H9 (cell line): ENCODE results near the gene CPXM1. TPM values are rescaled to one million over a fixed set of nuclear protein-coding genes. Genes with fewer than 3 reads are reported as not detected.

Experiments used
- DNase-seq: peaks from one replicate; pipeline ENCODE4 v3.0.0-alpha.2; 2017
- H2AFZ ChIP-seq: one replicate; pipeline ENCODE4 v1.6.1; 2013; ENCODE audit warnings: mild to moderate bottlenecking, low read length, control low read depth, moderate library complexity
- H2AK5ac ChIP-seq: 2 replicates; pipeline ENCODE4 v1.6.1; 2013; ENCODE audit warnings: low read length, control low read depth, mixed read lengths; ENCODE audit not compliant: insufficient read length
- H2BK120ac ChIP-seq: one replicate; pipeline ENCODE4 v1.6.1; 2013; ENCODE audit warnings: low read depth, mild to moderate bottlenecking, low read length, control low read depth, inconsistent platforms; ENCODE audit not compliant: poor library complexity, severe bottlenecking
- H2BK12ac ChIP-seq: 2 replicates; pipeline ENCODE4 v1.6.1; 2013; ENCODE audit warnings: low read length, control low read depth, mixed read lengths, low read depth; ENCODE audit not compliant: insufficient read length
- H2BK15ac ChIP-seq: 2 replicates; pipeline ENCODE4 v1.6.1; 2013; ENCODE audit warnings: low read depth, low read length, control low read depth
- H2BK20ac ChIP-seq: one replicate; pipeline ENCODE4 v1.6.1; 2013; ENCODE audit warnings: low read depth, mild to moderate bottlenecking, low read length, control low read depth, inconsistent platforms; ENCODE audit not compliant: poor library complexity, severe bottlenecking
- H2BK5ac ChIP-seq: 2 replicates; pipeline ENCODE4 v1.6.1; 2013; ENCODE audit warnings: low read length, control low read depth, mixed read lengths; ENCODE audit not compliant: insufficient read length
- H3K14ac ChIP-seq: 2 replicates; pipeline ENCODE4 v1.6.1; 2013; ENCODE audit warnings: low read length, control low read depth; ENCODE audit not compliant: insufficient read depth
- H3K18ac ChIP-seq: 2 replicates; pipeline ENCODE4 v1.6.1; 2013; ENCODE audit warnings: low read depth, mild to moderate bottlenecking, mixed read lengths, low read length, control low read depth; ENCODE audit not compliant: insufficient read length
- H3K23ac ChIP-seq: 2 replicates; pipeline ENCODE4 v1.6.1; 2013; ENCODE audit warnings: low read length, control low read depth, mixed read lengths, low read depth; ENCODE audit not compliant: insufficient read length
- H3K23me2 ChIP-seq: 2 replicates; pipeline ENCODE4 v1.6.1; 2013; ENCODE audit warnings: low read depth, mild to moderate bottlenecking, mixed read lengths, low read length, control low read depth; ENCODE audit not compliant: insufficient read length, poor library complexity, severe bottlenecking
- H3K27ac ChIP-seq: 2 replicates; pipeline ENCODE4 v1.5.1; 2013; ENCODE audit warnings: low read length, control low read depth, mixed read lengths, low read depth; ENCODE audit not compliant: insufficient read length
- H3K27me3 ChIP-seq: 2 replicates; pipeline ENCODE4 v1.6.1; 2013; ENCODE audit warnings: low read length, control low read depth, inconsistent platforms; ENCODE audit not compliant: insufficient read depth
- H3K4ac ChIP-seq: 2 replicates; pipeline ENCODE4 v1.6.1; 2013; ENCODE audit warnings: low read depth, mild to moderate bottlenecking, control low read depth, inconsistent platforms, low read length, moderate library complexity
- H3K4me1 ChIP-seq: 2 replicates; pipeline ENCODE4 v1.6.1; 2013; ENCODE audit warnings: low read length, control low read depth, inconsistent platforms; ENCODE audit not compliant: insufficient read depth
- H3K4me2 ChIP-seq: 2 replicates; pipeline ENCODE4 v1.6.1; 2013; ENCODE audit warnings: low read length, control low read depth, mixed read lengths; ENCODE audit not compliant: insufficient read length, insufficient read depth
- H3K56ac ChIP-seq: 2 replicates; pipeline ENCODE4 v1.6.1; 2013; ENCODE audit warnings: low read depth, mild to moderate bottlenecking, mixed read lengths, low read length, control low read depth; ENCODE audit not compliant: insufficient read length
- H3K79me1 ChIP-seq: 2 replicates; pipeline ENCODE4 v1.6.1; 2013; ENCODE audit warnings: low read depth, mild to moderate bottlenecking, moderate library complexity, low read length, control low read depth, inconsistent platforms; ENCODE audit not compliant: insufficient read depth, poor library complexity, severe bottlenecking
- H3K79me2 ChIP-seq: 2 replicates; pipeline ENCODE4 v1.6.1; 2013; ENCODE audit warnings: low read length, control low read depth, inconsistent platforms; ENCODE audit not compliant: insufficient read depth
- H3K9ac ChIP-seq: 2 replicates; pipeline ENCODE4 v1.6.1; 2013; ENCODE audit warnings: low read length, control low read depth, mixed read lengths; ENCODE audit not compliant: insufficient read length; ENCODE audit errors: extremely low read depth
- H3K9me3 ChIP-seq: one replicate; pipeline ENCODE4 v1.6.1; 2013; ENCODE audit warnings: low read depth, low read length, inconsistent platforms; ENCODE audit not compliant: control insufficient read depth
- H3T11ph ChIP-seq: one replicate; pipeline ENCODE4 v1.6.1; 2013; ENCODE audit warnings: mild to moderate bottlenecking, low read length, control low read depth, inconsistent platforms
- H4K20me1 ChIP-seq: one replicate; pipeline ENCODE4 v1.6.1; 2013; ENCODE audit not compliant: control insufficient read depth, insufficient read length, insufficient read depth
- H4K5ac ChIP-seq: 2 replicates; pipeline ENCODE4 v1.6.1; 2013; ENCODE audit warnings: low read depth, mild to moderate bottlenecking, mixed read lengths, low read length, control low read depth; ENCODE audit not compliant: insufficient read length
- H4K8ac ChIP-seq: replicated peaks from 2 replicates; pipeline ENCODE4 v1.6.1; 2013; ENCODE audit warnings: low read length, control low read depth, mixed read lengths, low read depth; ENCODE audit not compliant: insufficient read length
- H4K91ac ChIP-seq: 2 replicates; pipeline ENCODE4 v1.6.1; 2013; ENCODE audit warnings: low read depth, mild to moderate bottlenecking, moderate library complexity, mixed read lengths, low read length, control low read depth; ENCODE audit not compliant: insufficient read length
- H3K27ac Mint-ChIP-seq, 3 experiments: 2 replicates in 2 of 3; 3 replicates in 1 of 3; pipeline ENCODE4 v1.8.0; 2020 to 2021; ENCODE audit warnings: mixed read lengths in 3 of 3, mild to moderate bottlenecking in 1 of 3, moderate library complexity in 1 of 3
- H3K27me3 Mint-ChIP-seq: 2 replicates; pipeline ENCODE4 v1.8.0; 2021; ENCODE audit warnings: low read depth, mild to moderate bottlenecking, moderate library complexity, mixed read lengths
- H3K36me3 Mint-ChIP-seq, 3 experiments: 2 replicates in 2 of 3; 3 replicates in 1 of 3; pipeline ENCODE4 v1.8.0; 2020 to 2021; ENCODE audit warnings: low read depth in 3 of 3, mixed read lengths in 3 of 3; ENCODE audit not compliant: insufficient read depth in 1 of 3
- H3K4me1 Mint-ChIP-seq, 2 experiments: 2 replicates each; pipeline ENCODE4 v1.8.0; 2020; ENCODE audit warnings: mixed read lengths in 2 of 2
- H3K4me3 Mint-ChIP-seq, 2 experiments: 2 replicates in 1 of 2; 3 replicates in 1 of 2; pipeline ENCODE4 v1.8.0; 2020 to 2021; ENCODE audit warnings: mild to moderate bottlenecking in 2 of 2, mixed read lengths in 2 of 2, moderate library complexity in 1 of 2
- H3K9me3 Mint-ChIP-seq, 2 experiments: 2 replicates in 1 of 2; 3 replicates in 1 of 2; pipeline ENCODE4 v1.8.0; 2020; ENCODE audit warnings: mild to moderate bottlenecking in 2 of 2, mixed read lengths in 2 of 2, moderate library complexity in 1 of 2
- CTCF ChIP-seq: fragments of 200-600 bp; sonication (generic); conservative IDR thresholded peaks from 3 replicates; pipeline ENCODE4 v1.8.0; 2021; ENCODE audit warnings: antibody characterized with exemption, mild to moderate bottlenecking
- WGBS: extraction: QIAGEN DNeasy Blood & Tissue Kit; methylation state at CpG from one replicate; pipeline ENCODE4 v1.1.7; 2013; ENCODE audit warnings: missing lambda C conversion rate, low lambda C conversion rate, mixed read lengths; ENCODE audit not compliant: insufficient read length; ENCODE audit errors: extremely low coverage; 5-methylcytosine and 5-hydroxymethylcytosine counted together
- total RNA-seq: library from RNA; stranded (reverse); gene quantifications from 2 replicates; pipeline ENCODE4 v1.2.1, GENCODE V29; 2021

The CPXM1 gene
- total RNA-seq, 1 experiment from 2014 or later = 69.0 TPM

- H3K27ac Mint-ChIP-seq = no peak overlapping the region
- no peaks in the 10 kb centered on the region for H3K36me3 Mint-ChIP-seq
- Histone ChIP-seq H3K79me1 (no peaks in the 10 kb centered on the region), H4K8ac (no peak overlapping the region), H3K9me3 (no peaks in the 10 kb centered on the region), H3K9ac (no peak overlapping the region), H4K20me1 (no peaks in the 10 kb centered on the region), H3K4ac (no peak overlapping the region), H2BK20ac (no peak overlapping the region), H2BK5ac (no peak overlapping the region), H3K79me2 (no peaks in the 10 kb centered on the region), H2BK12ac (no peak overlapping the region), H2AFZ (no peak overlapping the region), H3K27me3 (no peaks in the 10 kb centered on the region; the same call in 1 of the 2 replicates), H3K14ac (no peak overlapping the region), H3K4me1 (no peaks in the 10 kb centered on the region), H2AK5ac (no peak overlapping the region), H2BK120ac (no peak overlapping the region), H3K18ac (no peak overlapping the region), H3K23me2 (no peaks in the 10 kb centered on the region), H3K4me2 (no peak overlapping the region), H3K56ac (no peak overlapping the region), H3K27ac (no peak overlapping the region), H3T11ph (no peak overlapping the region), H3K23ac (no peak overlapping the region), H4K5ac (no peak overlapping the region), H2BK15ac (no peak overlapping the region), H4K91ac (no peak overlapping the region)
- no peak for DNase-seq
- TF ChIP-seq CTCF = no peak
- H3K4me1 Mint-ChIP-seq = no peaks in the 10 kb centered on the region
- no CpG with 5 or more reads among the region's 10 CpGs for WGBS
- peaks cover 42% of the 10 kb centered on the region for H3K27me3 Mint-ChIP-seq
- H3K9me3 Mint-ChIP-seq = peaks cover 4 to 6% of the 10 kb centered on the region in 2 experiments; a peak in 1 of 5 replicates
- H3K4me3 Mint-ChIP-seq = no peak overlapping the region; a peak in 1 of 5 replicates
Observed at GRCh38 chr20:2778602-2779321, 21.7 kb downstream of the CPXM1 start.
